HFFc6 (cell line): ENCODE measurements around the gene TPSB2. TPM values are rescaled to one million over a fixed set of nuclear protein-coding genes. Genes with fewer than 3 reads are reported as not detected.
"Not testable (repeated sequence)": the region's sequence is repeated elsewhere in the genome, so short reads cannot be mapped to it uniquely, and the experiment has no call there.

Source experiments
- DNase-seq: peaks from one replicate; pipeline ENCODE4 v3.0.0-alpha.2; 2018
- H3K27ac Mint-ChIP-seq: 2 replicates; pipeline ENCODE4 v1.8.0; 2020; ENCODE audit warnings: mild to moderate bottlenecking, mixed read lengths
- H3K27me3 Mint-ChIP-seq: 2 replicates; pipeline ENCODE4 v1.8.0; 2021; ENCODE audit warnings: mild to moderate bottlenecking, moderate library complexity, mixed read lengths; ENCODE audit not compliant: insufficient read depth
- H3K36me3 Mint-ChIP-seq: 2 replicates; pipeline ENCODE4 v1.8.0; 2021; ENCODE audit warnings: low read depth, mixed read lengths
- H3K4me1 Mint-ChIP-seq: 2 replicates; pipeline ENCODE4 v1.8.0; 2020; ENCODE audit warnings: low read depth, mixed read lengths
- H3K4me3 Mint-ChIP-seq: 2 replicates; pipeline ENCODE4 v1.8.0; 2020; ENCODE audit warnings: mild to moderate bottlenecking, moderate library complexity, mixed read lengths
- H3K9me3 Mint-ChIP-seq: 2 replicates; pipeline ENCODE4 v1.8.0; 2020; ENCODE audit warnings: mild to moderate bottlenecking, mixed read lengths
- CTCF ChIP-seq: fragments of 200-600 bp; sonication (generic); IDR thresholded peaks from 2 replicates; pipeline ENCODE4 v1.5.0; 2021; ENCODE audit warnings: antibody characterized with exemption, mild to moderate bottlenecking
- total RNA-seq, 6 experiments: library from RNA; stranded (reverse); fragmentation: NEBNext Ultra II Directional; extraction: Animal tissue kit (Norgen Biotek cat#: 25700); gene quantifications; 2 replicates in 1 of 6; 3 replicates in 5 of 6; pipeline ENCODE4 v1.2.3, GENCODE V29; 2021

The TPSB2 gene
- total RNA-seq, 6 experiments from 2014 or later = not detected

GRCh38 chr16:1201444-1201843 is 28.5 kb downstream of the TPSB2 start:
- no peak for TF ChIP-seq CTCF
- Mint-ChIP-seq H3K27me3 (peaks cover 8% of the 10 kb centered on the region), H3K4me1 (no peaks in the 10 kb centered on the region), H3K4me3 (no peak overlapping the region), H3K9me3 (peaks cover 14% of the 10 kb centered on the region), H3K27ac (no peak overlapping the region), H3K36me3 (0 out of 2 replicates have a peak, but pooled peaks cover 4% of the 10 kb centered on the region)
- no peak for DNase-seq

GRCh38 chr16:1200014-1200627 is 29.9 kb downstream of the TPSB2 start:
- peaks cover 14% of the 10 kb centered on the region for H3K9me3 Mint-ChIP-seq
- no peak for TF ChIP-seq CTCF
- H3K4me3 Mint-ChIP-seq = no peak overlapping the region
- H3K36me3 Mint-ChIP-seq = 0 out of 2 replicates have a peak, but pooled peaks cover 4% of the 10 kb centered on the region
- no peak for DNase-seq
- no peak overlapping the region; the same call in 1 of the 2 replicates for H3K27ac Mint-ChIP-seq
- H3K27me3 Mint-ChIP-seq = peaks cover 8% of the 10 kb centered on the region
- no peaks in the 10 kb centered on the region for H3K4me1 Mint-ChIP-seq

- peaks cover 8% of the 10 kb centered on the region for H3K27me3 Mint-ChIP-seq
- DNase-seq = no peak
- no peak for TF ChIP-seq CTCF
- H3K36me3 Mint-ChIP-seq = 0 out of 2 replicates have a peak, but pooled peaks cover 4% of the 10 kb centered on the region
- H3K9me3 Mint-ChIP-seq = peaks cover 14% of the 10 kb centered on the region
- H3K27ac Mint-ChIP-seq = no peak overlapping the region; the same call in 1 of the 2 replicates
- H3K4me3 Mint-ChIP-seq = no peak overlapping the region
- H3K4me1 Mint-ChIP-seq = no peaks in the 10 kb centered on the region
Measured at GRCh38 chr16:1199347-1200013, 30.5 kb downstream of the TPSB2 start.

GRCh38 chr16:1198671-1199346 is 31.2 kb downstream of the TPSB2 start:
- H3K27ac Mint-ChIP-seq, DNase-seq, H3K27me3 Mint-ChIP-seq, H3K4me3 Mint-ChIP-seq, H3K36me3 Mint-ChIP-seq, H3K4me1 Mint-ChIP-seq: not testable (repeated sequence)
- H3K9me3 Mint-ChIP-seq = peaks cover 14% of the 10 kb centered on the region

GRCh38 chr16:1198194-1198593 is 31.8 kb downstream of the TPSB2 start:
- TF ChIP-seq CTCF = no peak
- DNase-seq = no peak
- Mint-ChIP-seq H3K36me3 (0 out of 2 replicates have a peak, but pooled peaks cover 4% of the 10 kb centered on the region), H3K9me3 (peaks cover 14% of the 10 kb centered on the region), H3K27ac (no peak overlapping the region), H3K27me3 (peaks cover 2% of the 10 kb centered on the region; the same call in 1 of the 2 replicates), H3K4me1 (no peaks in the 10 kb centered on the region), H3K4me3 (no peak overlapping the region)
